OCI-LY3 (cell line): Measurements from ENCODE around the gene HK2.

ENCODE experiments used
- H2AFZ ChIP-seq: fragments of 200-600, 300-600 bp; shearing (Covaris generic); 2 replicates; pipeline ENCODE4 v1.6.0; 2014; ENCODE audit warnings: antibody characterized with exemption, low read depth, low read length
- H3K27ac ChIP-seq: fragments of 200-600, 300-600 bp; sonication (generic); 2 replicates; pipeline ENCODE4 v1.5.1; 2014; ENCODE audit warnings: mild to moderate bottlenecking, low read length, moderate library complexity, mixed read lengths
- H3K27me3 ChIP-seq: fragments of 200-600, 300-600 bp; sonication (generic); 2 replicates; pipeline ENCODE4 v1.6.1; 2014; ENCODE audit warnings: low read depth, low read length, mixed read lengths
- H3K36me3 ChIP-seq: fragments of 200-600, 300-600 bp; sonication (generic); replicated peaks from 2 replicates; pipeline ENCODE3; 2014; ENCODE audit warnings: low read depth, low read length, mixed read lengths
- H3K4me1 ChIP-seq: fragments of 300-600, 200-600 bp; sonication (generic); 2 replicates; pipeline ENCODE4 v1.6.1; 2014; ENCODE audit warnings: low read length, mixed read lengths
- H3K4me2 ChIP-seq: fragments of 200-600, 300-600 bp; sonication (generic); 2 replicates; pipeline ENCODE4 v1.6.1; 2014; ENCODE audit warnings: low read length, mixed read lengths
- H3K4me3 ChIP-seq: fragments of 300-600, 200-600 bp; sonication (generic); 2 replicates; pipeline ENCODE4 v1.5.1; 2014; ENCODE audit warnings: antibody characterized with exemption, mild to moderate bottlenecking, low read length, moderate library complexity
- H3K79me2 ChIP-seq: fragments of 300-600, 200-600 bp; shearing (Covaris generic); 2 replicates; pipeline ENCODE4 v1.6.1; 2014; ENCODE audit warnings: mild to moderate bottlenecking, low read length, mixed read lengths
- H3K9ac ChIP-seq: fragments of 300-600, 200-600 bp; shearing (Covaris generic); 2 replicates; pipeline ENCODE4 v1.6.0; 2014; ENCODE audit warnings: mild to moderate bottlenecking, low read length, moderate library complexity
- H3K9me3 ChIP-seq: fragments of 200-600, 300-600 bp; shearing (Covaris generic); 2 replicates; pipeline ENCODE4 v1.6.1; 2014; ENCODE audit warnings: low read length, mixed read lengths; ENCODE audit not compliant: insufficient read depth
- H4K20me1 ChIP-seq: fragments of 200-600, 300-600 bp; sonication (generic); 2 replicates; pipeline ENCODE4 v1.6.1; 2016; ENCODE audit warnings: low read length, mixed read lengths; ENCODE audit not compliant: insufficient read depth
- EZH2phosphoT487 ChIP-seq: fragments of 200-600 bp; shearing (Covaris generic); IDR thresholded peaks from 2 replicates; pipeline ENCODE4 v1.6.1; 2018; ENCODE audit warnings: antibody characterized with exemption, mixed run types, low read depth
- TF ChIP-seq, protein P1 (sequence below): fragments of 200-600, 300-600 bp; sonication (generic); IDR thresholded peaks from 2 replicates; pipeline ENCODE4 v1.5.1; 2014; ENCODE audit warnings: antibody characterized with exemption, low read length, low read depth

Gene HK2

GRCh38 chr2:74865770-74866674 lies 32.1 kb downstream of the HK2 start:
- Histone ChIP-seq H3K4me1 (no peaks in the 10 kb centered on the region), H3K9ac (no peak overlapping the region), H3K27me3 (no peaks in the 10 kb centered on the region), H3K36me3 (peaks cover 54% of the 10 kb centered on the region), H3K9me3 (no peaks in the 10 kb centered on the region), H3K27ac (no peak overlapping the region), H3K4me2 (no peak overlapping the region), H4K20me1 (peaks cover 73% of the 10 kb centered on the region), H3K4me3 (no peak overlapping the region), H2AFZ (no peak overlapping the region), H3K79me2 (peaks cover 89% of the 10 kb centered on the region)
- TF ChIP-seq EZH2phosphoT487, result no peak
- TF ChIP-seq, protein P1, sequence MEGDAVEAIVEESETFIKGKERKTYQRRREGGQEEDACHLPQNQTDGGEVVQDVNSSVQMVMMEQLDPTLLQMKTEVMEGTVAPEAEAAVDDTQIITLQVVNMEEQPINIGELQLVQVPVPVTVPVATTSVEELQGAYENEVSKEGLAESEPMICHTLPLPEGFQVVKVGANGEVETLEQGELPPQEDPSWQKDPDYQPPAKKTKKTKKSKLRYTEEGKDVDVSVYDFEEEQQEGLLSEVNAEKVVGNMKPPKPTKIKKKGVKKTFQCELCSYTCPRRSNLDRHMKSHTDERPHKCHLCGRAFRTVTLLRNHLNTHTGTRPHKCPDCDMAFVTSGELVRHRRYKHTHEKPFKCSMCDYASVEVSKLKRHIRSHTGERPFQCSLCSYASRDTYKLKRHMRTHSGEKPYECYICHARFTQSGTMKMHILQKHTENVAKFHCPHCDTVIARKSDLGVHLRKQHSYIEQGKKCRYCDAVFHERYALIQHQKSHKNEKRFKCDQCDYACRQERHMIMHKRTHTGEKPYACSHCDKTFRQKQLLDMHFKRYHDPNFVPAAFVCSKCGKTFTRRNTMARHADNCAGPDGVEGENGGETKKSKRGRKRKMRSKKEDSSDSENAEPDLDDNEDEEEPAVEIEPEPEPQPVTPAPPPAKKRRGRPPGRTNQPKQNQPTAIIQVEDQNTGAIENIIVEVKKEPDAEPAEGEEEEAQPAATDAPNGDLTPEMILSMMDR, result no peak

DNA sequence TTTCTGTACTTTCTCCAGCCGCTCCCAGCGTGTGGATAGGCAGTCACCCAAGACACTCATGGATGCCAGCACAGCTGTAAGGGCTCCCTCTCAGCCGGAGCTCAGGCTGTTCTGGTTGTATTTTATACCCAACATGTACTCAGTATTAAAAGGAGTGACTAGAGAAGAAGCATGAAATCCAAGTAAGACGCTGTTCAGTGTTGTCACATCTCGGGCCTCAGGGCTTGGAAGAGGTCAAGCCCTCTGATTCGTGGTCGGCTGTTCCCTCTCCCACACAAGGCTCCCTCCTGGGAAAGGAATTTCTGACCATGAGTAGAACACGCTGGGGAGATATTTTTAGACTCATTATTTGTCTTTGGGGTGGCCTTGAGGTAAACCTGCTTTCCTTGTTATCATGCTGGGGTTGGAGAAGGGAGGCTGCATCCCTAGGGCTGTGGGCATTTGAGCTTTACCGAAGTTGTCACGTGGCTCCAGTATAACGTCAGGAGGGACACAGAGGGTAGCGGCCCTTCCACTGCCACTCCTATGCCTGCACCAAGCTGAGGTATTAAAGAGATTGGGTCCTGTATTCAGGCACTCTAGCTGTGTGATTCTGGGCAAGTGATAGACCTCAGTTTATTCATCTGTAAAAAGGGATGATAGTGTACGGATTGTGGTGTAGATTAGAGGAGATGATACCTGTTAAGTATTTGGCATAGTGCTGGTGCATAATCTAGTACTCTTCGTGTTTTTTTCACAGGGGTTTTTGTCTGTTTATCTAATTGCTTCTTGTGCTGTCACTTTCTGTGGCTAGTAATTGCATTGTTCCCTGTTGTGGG lies 34.1 kb downstream of the HK2 start:
- no peak for TF ChIP-seq EZH2phosphoT487
- TF ChIP-seq, protein P1, result no peak
- no peaks in the 10 kb centered on the region for H3K9me3 ChIP-seq
- peaks cover 73% of the 10 kb centered on the region for H3K79me2 ChIP-seq
- no peak overlapping the region for H3K4me2 ChIP-seq
- H3K27ac ChIP-seq, result no peak overlapping the region
- H4K20me1 ChIP-seq, result peaks cover 63% of the 10 kb centered on the region
- no peak overlapping the region for H3K4me3 ChIP-seq
- H3K9ac ChIP-seq, result no peak overlapping the region
- peaks cover 53% of the 10 kb centered on the region for H3K36me3 ChIP-seq
- H3K27me3 ChIP-seq, result no peaks in the 10 kb centered on the region
- no peaks in the 10 kb centered on the region for H3K4me1 ChIP-seq
- H2AFZ ChIP-seq, result no peak overlapping the region

DNA sequence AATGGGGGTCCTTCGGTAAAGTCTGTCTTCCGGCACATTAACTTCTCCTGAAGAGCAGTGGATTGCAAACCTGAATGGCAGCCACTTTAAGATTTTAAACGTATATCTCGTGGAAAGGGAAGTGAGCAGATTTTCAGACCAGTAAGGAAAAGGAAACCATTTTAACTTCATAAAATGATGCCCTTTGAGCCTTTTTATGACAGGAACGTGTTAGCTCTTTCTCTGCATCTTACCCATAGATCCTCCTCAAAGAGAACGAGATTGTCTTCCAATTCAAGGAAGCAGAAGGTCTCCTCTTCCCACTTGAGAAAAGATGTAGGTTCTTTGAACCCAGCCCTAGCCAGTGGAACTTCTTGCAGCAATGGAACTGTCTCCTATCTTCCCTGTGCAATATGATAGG lies 35.6 kb downstream of the HK2 start:
- peaks cover 63% of the 10 kb centered on the region for H3K36me3 ChIP-seq
- peaks cover 58% of the 10 kb centered on the region for H3K79me2 ChIP-seq
- H3K9me3 ChIP-seq, result no peaks in the 10 kb centered on the region
- H2AFZ ChIP-seq, result no peak overlapping the region
- no peak for TF ChIP-seq EZH2phosphoT487
- TF ChIP-seq, protein P1, result no peak
- H3K4me1 ChIP-seq, result no peaks in the 10 kb centered on the region
- H3K4me3 ChIP-seq, result no peak overlapping the region
- no peak overlapping the region for H3K9ac ChIP-seq
- no peak overlapping the region for H3K4me2 ChIP-seq
- H3K27ac ChIP-seq, result no peak overlapping the region
- no peaks in the 10 kb centered on the region for H3K27me3 ChIP-seq
- H4K20me1 ChIP-seq, result peaks cover 56% of the 10 kb centered on the region

DNA sequence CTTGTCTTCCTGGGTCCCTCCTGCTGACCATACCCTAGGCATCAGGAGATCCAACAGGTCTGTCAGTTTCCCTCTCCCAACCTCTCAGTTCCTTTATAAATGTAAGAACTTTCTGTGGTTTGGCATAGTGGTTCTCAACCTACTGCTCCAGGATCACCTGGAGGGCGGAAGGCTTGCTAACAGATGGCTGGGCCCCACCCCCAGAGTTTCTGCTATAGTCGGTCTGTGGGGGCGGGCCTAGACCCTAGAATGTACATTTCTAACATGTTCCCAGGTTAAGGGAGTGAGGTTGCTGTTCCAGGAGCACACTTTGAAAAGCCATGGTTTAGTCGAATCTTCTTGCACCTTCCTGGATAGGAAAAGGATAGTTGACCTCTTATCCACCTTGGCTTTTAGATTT lies 37.0 kb downstream of the HK2 start:
- no peaks in the 10 kb centered on the region for H3K4me1 ChIP-seq
- H2AFZ ChIP-seq, result no peak overlapping the region
- H3K27me3 ChIP-seq, result no peaks in the 10 kb centered on the region
- peaks cover 67% of the 10 kb centered on the region for H3K36me3 ChIP-seq
- no peak overlapping the region for H3K4me3 ChIP-seq
- H3K9ac ChIP-seq, result no peak overlapping the region
- TF ChIP-seq EZH2phosphoT487, result no peak
- TF ChIP-seq, protein P1, result no peak
- H3K4me2 ChIP-seq, result no peak overlapping the region
- H4K20me1 ChIP-seq, result peaks cover 46% of the 10 kb centered on the region
- no peaks in the 10 kb centered on the region for H3K9me3 ChIP-seq
- no peak overlapping the region for H3K27ac ChIP-seq
- H3K79me2 ChIP-seq, result peaks cover 44% of the 10 kb centered on the region
